GM13976 (cell line): ENCODE measurements around the gene MOB3A.
"Not testable (repeated sequence)": the region's sequence is repeated elsewhere in the genome, so short reads cannot be mapped to it uniquely, and the experiment has no call there.

ENCODE experiments used
- DNase-seq: peaks from one replicate; pipeline ENCODE4 v3.0.0; 2012; ENCODE audit warnings: low spot score
- in situ Hi-C: fragments of 300-500 bp; cut with MboI; formaldehyde crosslinking; loops from one replicate; pipeline ENCODE4 v1.12.0; 2022; ENCODE audit warnings: low sequenced_read_pairs, mixed read lengths, inconsistent platforms; ENCODE audit not compliant: unreplicated experiment
- TF ChIP-seq, protein P1 (sequence below): IDR thresholded peaks from 2 replicates; pipeline ENCODE4 v1.5.1; 2012; ENCODE audit warnings: borderline replicate concordance, mild to moderate bottlenecking; ENCODE audit not compliant: insufficient read depth; ENCODE audit errors: extremely low read depth, missing control alignments, control extremely low read depth

Gene MOB3A

DNA sequence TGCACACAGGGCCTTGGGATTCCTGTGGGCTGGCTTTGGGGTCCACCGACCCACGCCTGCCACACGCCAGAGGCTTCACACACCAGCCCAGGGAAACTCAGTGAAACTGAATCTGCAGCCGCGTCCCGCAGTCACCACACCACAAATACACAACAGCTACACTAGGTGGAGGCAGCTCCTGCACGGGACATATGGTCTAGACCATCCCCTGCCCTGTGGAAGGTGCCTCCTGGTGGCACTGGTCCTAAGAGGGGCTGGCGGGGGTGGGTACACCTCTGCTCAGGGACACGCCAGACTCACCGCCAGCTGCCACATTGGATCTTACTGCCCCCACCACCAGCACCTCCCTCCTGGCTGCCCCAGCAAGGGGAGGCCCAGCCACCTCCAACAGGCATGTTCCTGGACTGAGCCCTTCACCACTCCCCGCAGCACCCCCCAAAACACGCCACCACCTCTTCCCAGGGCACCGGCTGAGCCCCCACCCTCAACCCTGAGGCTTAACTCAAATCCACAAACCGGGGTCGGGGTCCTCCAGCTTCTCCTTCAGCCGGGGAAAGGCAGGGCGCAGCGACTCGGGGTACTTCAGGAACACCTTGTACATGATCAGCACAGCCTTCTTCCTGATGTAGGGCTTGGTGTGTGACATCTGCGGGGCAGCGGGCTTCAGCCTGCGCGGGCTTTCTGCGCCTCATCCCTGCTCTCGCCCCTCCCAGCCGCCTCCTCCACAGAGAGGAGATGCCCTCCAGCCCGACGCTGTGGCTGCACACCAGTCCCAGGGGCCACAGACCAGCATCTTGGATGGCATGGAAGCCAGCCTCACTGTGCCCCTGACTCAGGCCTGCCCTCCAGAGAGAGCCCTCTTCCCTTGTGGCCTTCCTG lies 34.0 kb upstream of the MOB3A start:
- no peak for DNase-seq
- in situ Hi-C loops, result no loop called here
- TF ChIP-seq, protein P1, sequence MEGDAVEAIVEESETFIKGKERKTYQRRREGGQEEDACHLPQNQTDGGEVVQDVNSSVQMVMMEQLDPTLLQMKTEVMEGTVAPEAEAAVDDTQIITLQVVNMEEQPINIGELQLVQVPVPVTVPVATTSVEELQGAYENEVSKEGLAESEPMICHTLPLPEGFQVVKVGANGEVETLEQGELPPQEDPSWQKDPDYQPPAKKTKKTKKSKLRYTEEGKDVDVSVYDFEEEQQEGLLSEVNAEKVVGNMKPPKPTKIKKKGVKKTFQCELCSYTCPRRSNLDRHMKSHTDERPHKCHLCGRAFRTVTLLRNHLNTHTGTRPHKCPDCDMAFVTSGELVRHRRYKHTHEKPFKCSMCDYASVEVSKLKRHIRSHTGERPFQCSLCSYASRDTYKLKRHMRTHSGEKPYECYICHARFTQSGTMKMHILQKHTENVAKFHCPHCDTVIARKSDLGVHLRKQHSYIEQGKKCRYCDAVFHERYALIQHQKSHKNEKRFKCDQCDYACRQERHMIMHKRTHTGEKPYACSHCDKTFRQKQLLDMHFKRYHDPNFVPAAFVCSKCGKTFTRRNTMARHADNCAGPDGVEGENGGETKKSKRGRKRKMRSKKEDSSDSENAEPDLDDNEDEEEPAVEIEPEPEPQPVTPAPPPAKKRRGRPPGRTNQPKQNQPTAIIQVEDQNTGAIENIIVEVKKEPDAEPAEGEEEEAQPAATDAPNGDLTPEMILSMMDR, result no peak

DNA sequence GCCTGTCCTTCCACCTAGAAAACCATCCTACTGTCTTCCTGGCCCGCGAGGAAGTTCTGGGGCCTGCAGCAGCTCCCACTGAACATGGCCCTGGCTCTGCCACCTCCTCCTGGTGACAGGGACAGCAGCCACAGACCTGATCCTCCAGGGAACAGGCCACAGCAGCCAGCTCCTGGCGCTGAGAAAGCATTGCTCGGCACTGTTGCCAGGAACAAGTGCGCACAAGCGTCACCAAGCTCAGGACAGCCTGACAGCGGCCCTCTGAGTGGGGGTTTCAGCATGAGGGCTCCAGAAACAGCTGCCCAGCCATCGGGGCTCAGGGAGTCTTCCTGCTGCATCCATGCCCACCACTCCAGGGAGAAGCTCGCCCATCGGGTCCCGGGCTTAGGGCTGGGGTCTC lies 33.4 kb upstream of the MOB3A start:
- TF ChIP-seq, protein P1, result no peak
- no peak for DNase-seq
- in situ Hi-C loops, result no loop called here

DNA sequence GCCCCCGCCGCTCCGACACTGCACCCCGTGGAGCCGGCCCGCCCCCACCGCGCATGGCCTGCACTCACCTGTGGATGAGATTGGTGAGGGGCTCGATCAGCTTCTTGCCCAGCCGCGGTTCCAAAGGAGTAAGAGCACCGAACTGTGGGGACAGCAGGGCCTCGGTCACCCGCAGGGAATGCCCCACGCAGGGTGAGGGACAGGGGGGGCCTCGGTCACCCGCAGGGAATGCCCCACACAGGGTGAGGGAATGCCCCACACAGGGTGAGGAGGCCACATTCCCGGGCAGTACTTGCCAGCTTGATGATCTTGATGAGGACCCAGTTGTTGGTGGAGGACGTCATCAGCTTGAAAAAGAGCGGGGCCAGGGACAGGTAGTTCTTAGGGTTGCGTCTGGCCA lies 32.9 kb upstream of the MOB3A start:
- no peak for DNase-seq
- in situ Hi-C loops, result no loop called here
- TF ChIP-seq, protein P1, result no peak

DNA sequence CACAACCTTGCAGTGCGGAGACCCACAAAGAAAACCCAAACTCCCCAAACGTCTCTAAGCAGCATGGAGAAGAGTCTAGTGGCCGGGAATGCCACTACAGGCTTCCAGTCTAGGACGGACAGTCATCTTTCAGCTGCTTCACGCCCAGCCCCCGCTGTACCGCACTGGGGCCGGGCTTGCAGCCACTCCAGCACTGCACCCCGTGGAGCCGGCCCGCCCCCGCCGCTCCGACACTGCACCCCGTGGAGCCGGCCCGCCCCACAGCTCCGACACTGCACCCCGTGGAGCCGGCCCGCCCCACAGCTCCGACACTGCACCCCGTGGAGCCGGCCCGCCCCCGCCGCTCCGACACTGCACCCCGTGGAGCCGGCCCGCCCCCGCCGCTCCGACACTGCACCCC lies 32.1 kb upstream of the MOB3A start:
- in situ Hi-C loops, DNase-seq: not testable (repeated sequence)

DNA sequence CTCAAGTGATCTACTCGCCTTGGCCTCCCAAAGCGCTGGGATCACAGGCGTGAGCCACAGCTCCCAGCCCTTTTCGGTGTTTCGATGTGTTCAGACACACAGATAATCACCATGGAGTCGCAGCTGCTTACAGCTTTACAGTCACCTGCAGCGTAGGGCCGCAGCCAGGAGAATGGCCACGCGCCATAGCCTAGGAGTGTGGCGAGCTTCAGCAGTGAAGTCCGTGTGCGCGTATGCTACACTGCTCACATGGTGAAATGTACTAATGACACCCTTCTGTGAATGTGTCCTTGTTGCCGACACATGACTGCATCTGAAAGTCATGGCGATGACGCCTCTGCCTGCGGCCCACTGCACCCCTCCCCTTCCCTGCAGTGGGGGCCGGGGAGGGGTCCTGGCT lies 31.6 kb upstream of the MOB3A start:
- DNase-seq, result no peak
- in situ Hi-C loops, result no loop called here
- TF ChIP-seq, protein P1, result no peak

DNA sequence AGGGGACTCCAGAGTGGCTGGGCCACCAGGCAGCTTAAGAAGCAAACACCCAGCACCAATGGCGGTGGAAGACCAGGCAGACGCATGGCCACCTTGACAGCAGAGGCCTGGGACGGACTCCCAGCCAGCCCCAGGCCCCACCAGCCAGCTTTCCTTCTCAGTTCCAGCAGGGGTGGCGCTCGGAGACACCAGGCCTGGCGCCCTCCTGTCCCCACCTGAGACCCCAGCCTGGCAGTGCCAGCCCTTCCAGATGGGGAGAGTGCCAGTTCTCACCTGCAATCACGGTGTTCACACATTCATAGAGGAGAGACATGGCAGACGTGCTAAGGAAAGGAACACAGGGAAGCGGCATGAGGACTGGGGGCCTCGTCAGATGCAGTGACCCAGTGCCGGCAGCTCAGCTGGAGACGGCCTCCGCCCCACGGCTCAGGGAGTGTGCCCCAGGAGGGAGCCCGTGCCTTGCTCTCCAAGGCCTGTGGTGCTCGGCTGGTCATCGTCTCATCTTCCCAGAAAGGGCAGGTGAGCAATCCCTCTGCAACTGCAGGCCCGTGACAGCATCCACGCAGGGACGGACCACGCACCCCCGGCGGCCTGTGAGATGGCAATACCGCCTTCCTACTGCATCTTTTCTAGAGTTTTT lies 30.9 kb upstream of the MOB3A start:
- DNase-seq, result no peak
- TF ChIP-seq, protein P1, result no peak
- in situ Hi-C loops, result no loop called here
